Measurements from ENCODE around the gene SKOR1. TPM values are rescaled to one million over a fixed set of nuclear protein-coding genes. Genes with fewer than 3 reads are reported as not detected.

The SKOR1 gene
- total RNA-seq, 5 donors from 2014 or later (not counting 1 experiment from before 2014, with no cell fraction given), result 0.79 to 2.7 (median 1.3) TPM

- no peaks in the 10 kb centered on the region for H3K36me3 ChIP-seq (ENCODE audit: control insufficient read depth in 2 of 2, extremely low read depth in 1 of 2, insufficient read depth in 1 of 2, low read length in 1 of 2)
- no peak overlapping the region for H3K4me3 Mint-ChIP-seq
- no peaks in the 10 kb centered on the region for H3K9me3 Mint-ChIP-seq
- peak in 2 of 35 experiments; percentile 1 to 17 for DNase-seq
- peaks cover 35% of the 10 kb centered on the region for H3K36me3 Mint-ChIP-seq
- peaks cover 0 to 7% of the 10 kb centered on the region in 2 experiments for H3K27me3 ChIP-seq (replicated peaks in 1 of 2; ENCODE audit: control insufficient read depth in 2 of 2, extremely low read depth in 1 of 2, insufficient read depth in 2 of 2, low read length in 1 of 2)
- ChIA-PET POLR2A (no interaction called here), CTCF (no interaction called here)
- H3K27me3 Mint-ChIP-seq, result no peaks in the 10 kb centered on the region
- H3K4me1 ChIP-seq (ENCODE audit: control insufficient read depth in 1 of 2, extremely low read depth in 1 of 2, insufficient read depth in 2 of 2, low read length in 2 of 2), result no peaks in the 10 kb centered on the region
- no peak overlapping the region for H3K4me3 ChIP-seq (ENCODE audit: control insufficient read depth in 1 of 2, extremely low read depth in 1 of 2, low read length in 1 of 2)
- H3K27ac ChIP-seq (ENCODE audit: low read length), result no peak overlapping the region
- H3K9me3 ChIP-seq, result no peaks in the 10 kb centered on the region
- WGBS (ENCODE audit: insufficient coverage), result 85% methylated on average over 7 of the region's 7 CpGs
- H3K27ac Mint-ChIP-seq, result no peak overlapping the region
- H3K4me1 Mint-ChIP-seq, result no peaks in the 10 kb centered on the region
- ATAC-seq (replicated peaks in 1 of 4), result no peak
Observed at GRCh38 chr15:67808821-67809220, 16.5 kb upstream of the SKOR1 start.

DNA sequence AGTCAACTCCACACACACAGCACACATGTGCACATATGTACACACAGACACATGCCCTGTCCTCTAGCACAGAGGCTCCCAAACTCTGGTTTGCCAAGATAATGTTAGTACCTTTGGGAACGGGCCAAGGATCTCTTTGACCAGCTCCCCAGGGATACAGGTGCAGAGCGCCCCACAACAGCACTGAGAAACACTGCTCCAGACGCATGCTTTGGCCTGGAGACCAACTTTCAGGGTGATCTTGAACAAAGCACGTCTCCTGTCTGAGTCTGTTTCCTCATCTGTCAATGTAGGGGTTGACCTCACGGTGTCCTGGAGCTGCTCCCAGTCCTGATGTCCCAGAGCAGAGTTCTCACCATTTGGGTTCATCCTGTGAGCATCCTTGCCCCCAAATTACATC lies 15.9 kb upstream of the SKOR1 start:
- whole genome bisulfite sequencing (ENCODE audit: insufficient coverage), result 86% methylated on average over 5 of the region's 5 CpGs
- no peaks in the 10 kb centered on the region for H3K4me1 ChIP-seq (ENCODE audit: control insufficient read depth in 1 of 2, extremely low read depth in 1 of 2, insufficient read depth in 2 of 2, low read length in 2 of 2)
- Mint-ChIP-seq H3K36me3 (peaks cover 33% of the 10 kb centered on the region), H3K27ac (no peak overlapping the region), H3K4me1 (no peaks in the 10 kb centered on the region), H3K27me3 (no peaks in the 10 kb centered on the region), H3K9me3 (no peaks in the 10 kb centered on the region), H3K4me3 (no peak overlapping the region)
- DNase-seq, result peak in 2 of 35 experiments; percentile 1 to 23
- peaks cover 0 to 7% of the 10 kb centered on the region in 2 experiments for H3K27me3 ChIP-seq (replicated peaks in 1 of 2; ENCODE audit: control insufficient read depth in 2 of 2, extremely low read depth in 1 of 2, insufficient read depth in 2 of 2, low read length in 1 of 2)
- H3K36me3 ChIP-seq (ENCODE audit: control insufficient read depth in 2 of 2, extremely low read depth in 1 of 2, insufficient read depth in 1 of 2, low read length in 1 of 2), result no peaks in the 10 kb centered on the region
- no peak for ATAC-seq (replicated peaks in 1 of 4)
- no peak overlapping the region for H3K27ac ChIP-seq (ENCODE audit: low read length)
- ChIA-PET CTCF (interaction anchor here in 1 of 2 donors (0.7 kb wide), 1 partner anchor 286 kb away, joined by 3 read pairs; no protein-coding TSS in a partner anchor), POLR2A (no interaction called here)
- H3K9me3 ChIP-seq, result no peaks in the 10 kb centered on the region
- no peak overlapping the region for H3K4me3 ChIP-seq (ENCODE audit: control insufficient read depth in 1 of 2, extremely low read depth in 1 of 2, low read length in 1 of 2)

DNA sequence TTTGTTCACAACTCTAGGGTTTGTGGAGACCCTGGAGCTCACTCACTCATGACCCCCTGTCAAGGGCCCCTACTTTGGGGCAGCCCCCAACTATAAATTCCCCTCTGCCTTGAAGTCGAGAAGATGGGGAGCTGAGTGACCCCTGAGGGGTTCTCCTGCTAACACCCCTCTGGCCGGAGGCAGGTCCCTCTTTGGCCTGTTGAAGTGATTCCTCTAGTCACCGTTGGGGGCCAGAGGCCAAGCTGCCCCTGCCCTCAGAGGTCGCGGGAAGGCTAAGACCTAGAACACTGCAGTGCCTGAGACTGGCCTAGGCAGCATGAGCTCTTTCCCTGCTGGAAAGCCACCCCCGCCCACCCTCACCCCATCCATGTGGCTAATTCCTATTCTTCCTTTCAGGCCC lies 15.4 kb upstream of the SKOR1 start:
- H3K36me3 ChIP-seq (ENCODE audit: control insufficient read depth in 2 of 2, extremely low read depth in 1 of 2, insufficient read depth in 1 of 2, low read length in 1 of 2), result no peaks in the 10 kb centered on the region
- Mint-ChIP-seq H3K4me3 (no peak overlapping the region), H3K27me3 (no peaks in the 10 kb centered on the region), H3K27ac (no peak overlapping the region), H3K36me3 (peaks cover 33% of the 10 kb centered on the region), H3K9me3 (no peaks in the 10 kb centered on the region), H3K4me1 (no peaks in the 10 kb centered on the region)
- H3K27ac ChIP-seq (ENCODE audit: low read length), result no peak overlapping the region
- peak in 1 of 35 experiments; percentile 3 for DNase-seq
- CTCF ChIA-PET, result interaction anchor here in 1 of 2 donors (0.7 kb wide), 1 partner anchor 286 kb away, joined by 3 read pairs; no protein-coding TSS in a partner anchor
- no peaks in the 10 kb centered on the region for H3K4me1 ChIP-seq (ENCODE audit: control insufficient read depth in 1 of 2, extremely low read depth in 1 of 2, insufficient read depth in 2 of 2, low read length in 2 of 2)
- POLR2A ChIA-PET, result no interaction called here
- no peak for ATAC-seq (replicated peaks in 1 of 4)
- no peak overlapping the region for H3K4me3 ChIP-seq (ENCODE audit: control insufficient read depth in 1 of 2, extremely low read depth in 1 of 2, low read length in 1 of 2)
- no peaks in the 10 kb centered on the region for H3K9me3 ChIP-seq
- peaks cover 0 to 8% of the 10 kb centered on the region in 2 experiments for H3K27me3 ChIP-seq (replicated peaks in 1 of 2; ENCODE audit: control insufficient read depth in 2 of 2, extremely low read depth in 1 of 2, insufficient read depth in 2 of 2, low read length in 1 of 2)
- WGBS (ENCODE audit: insufficient coverage), result 93% methylated on average over 6 of the region's 6 CpGs

- peaks cover 29% of the 10 kb centered on the region for H3K36me3 Mint-ChIP-seq
- DNase-seq (peak in 2 of 35 experiments; percentile 2 to 17), ATAC-seq (replicated peaks in 1 of 4) (no peak)
- ChIA-PET POLR2A (no interaction called here), CTCF (interaction anchor here in 1 of 2 donors (0.7 kb wide), 1 partner anchor 246 kb away, joined by 3 read pairs; no protein-coding TSS in a partner anchor)
- no peaks in the 10 kb centered on the region for H3K9me3 ChIP-seq
- H3K36me3 ChIP-seq (ENCODE audit: control insufficient read depth in 2 of 2, extremely low read depth in 1 of 2, insufficient read depth in 1 of 2, low read length in 1 of 2), result no peaks in the 10 kb centered on the region
- peaks cover 0 to 8% of the 10 kb centered on the region in 2 donors for H3K27me3 Mint-ChIP-seq
- no peaks in the 10 kb centered on the region for H3K4me1 ChIP-seq (ENCODE audit: control insufficient read depth in 1 of 2, extremely low read depth in 1 of 2, insufficient read depth in 2 of 2, low read length in 2 of 2)
- no peak overlapping the region for H3K4me3 ChIP-seq (ENCODE audit: control insufficient read depth in 1 of 2, extremely low read depth in 1 of 2, low read length in 1 of 2)
- no peak overlapping the region for H3K4me3 Mint-ChIP-seq
- peaks cover 5 to 14% of the 10 kb centered on the region in 2 experiments for H3K27me3 ChIP-seq (replicated peaks in 1 of 2; ENCODE audit: control insufficient read depth in 2 of 2, extremely low read depth in 1 of 2, insufficient read depth in 2 of 2, low read length in 1 of 2)
- H3K27ac ChIP-seq (ENCODE audit: low read length), result no peak overlapping the region
- WGBS (ENCODE audit: insufficient coverage), result 68% methylated on average over 8 of the region's 11 CpGs
- peaks cover 0 to 7% (median 0%) of the 10 kb centered on the region in 3 donors for H3K9me3 Mint-ChIP-seq
- H3K27ac Mint-ChIP-seq, result no peak overlapping the region
- no peaks in the 10 kb centered on the region for H3K4me1 Mint-ChIP-seq
Observed at GRCh38 chr15:67812241-67812644, 13.1 kb upstream of the SKOR1 start.

GRCh38 chr15:67813104-67813634 lies 12.1 kb upstream of the SKOR1 start:
- POLR2A ChIA-PET, result no interaction called here
- H3K27ac ChIP-seq (ENCODE audit: low read length), result no peak overlapping the region
- H3K36me3 Mint-ChIP-seq, result peaks cover 22% of the 10 kb centered on the region
- H3K4me3 ChIP-seq (ENCODE audit: control insufficient read depth in 1 of 2, extremely low read depth in 1 of 2, low read length in 1 of 2), result no peak overlapping the region
- H3K27me3 Mint-ChIP-seq, result peaks cover 3 to 16% of the 10 kb centered on the region in 2 donors
- H3K4me1 ChIP-seq (ENCODE audit: control insufficient read depth in 1 of 2, extremely low read depth in 1 of 2, insufficient read depth in 2 of 2, low read length in 2 of 2), result no peaks in the 10 kb centered on the region
- H3K9me3 Mint-ChIP-seq, result peaks cover 0 to 7% (median 0%) of the 10 kb centered on the region in 3 donors
- DNase-seq (peak in 1 of 35 experiments; percentile 1), ATAC-seq (replicated peaks in 1 of 4) (no peak)
- H3K4me3 Mint-ChIP-seq, result no peak overlapping the region
- CTCF ChIA-PET, result no interaction called here
- no peaks in the 10 kb centered on the region for H3K4me1 Mint-ChIP-seq
- H3K36me3 ChIP-seq (ENCODE audit: control insufficient read depth in 2 of 2, extremely low read depth in 1 of 2, insufficient read depth in 1 of 2, low read length in 1 of 2), result no peaks in the 10 kb centered on the region
- H3K27ac Mint-ChIP-seq, result no peak overlapping the region
- H3K27me3 ChIP-seq (replicated peaks in 1 of 2; ENCODE audit: control insufficient read depth in 2 of 2, extremely low read depth in 1 of 2, insufficient read depth in 2 of 2, low read length in 1 of 2), result peaks cover 10 to 22% of the 10 kb centered on the region in 2 experiments
- H3K9me3 ChIP-seq, result no peaks in the 10 kb centered on the region
- 95% methylated on average over 2 of the region's 3 CpGs for WGBS (ENCODE audit: insufficient coverage)

GRCh38 chr15:67815036-67815592 lies 10.2 kb upstream of the SKOR1 start:
- Mint-ChIP-seq H3K4me3 (no peak overlapping the region), H3K4me1 (peaks cover under 1 to 2% (median 1%) of the 10 kb centered on the region in 3 donors), H3K36me3 (peaks cover 8% of the 10 kb centered on the region), H3K27ac (no peak overlapping the region), H3K9me3 (peaks cover 0 to 7% (median 0%) of the 10 kb centered on the region in 3 donors), H3K27me3 (peaks cover 11 to 32% of the 10 kb centered on the region in 2 donors)
- no CpG with 5 or more reads among the region's 5 CpGs for WGBS (ENCODE audit: insufficient coverage)
- ATAC-seq (replicated peaks in 1 of 4), result no peak
- no peak for DNase-seq
- Histone ChIP-seq H3K27ac (ENCODE audit: low read length) (no peak overlapping the region), H3K9me3 (no peaks in the 10 kb centered on the region), H3K36me3 (ENCODE audit: control insufficient read depth in 2 of 2, extremely low read depth in 1 of 2, insufficient read depth in 1 of 2, low read length in 1 of 2) (no peaks in the 10 kb centered on the region), H3K27me3 (replicated peaks in 1 of 2; ENCODE audit: control insufficient read depth in 2 of 2, extremely low read depth in 1 of 2, insufficient read depth in 2 of 2, low read length in 1 of 2) (peaks cover 15 to 40% of the 10 kb centered on the region in 2 experiments), H3K4me1 (ENCODE audit: control insufficient read depth in 1 of 2, extremely low read depth in 1 of 2, insufficient read depth in 2 of 2, low read length in 2 of 2) (peaks cover 0 to 8% of the 10 kb centered on the region in 2 experiments), H3K4me3 (ENCODE audit: control insufficient read depth in 1 of 2, extremely low read depth in 1 of 2, low read length in 1 of 2) (no peak overlapping the region)
- ChIA-PET CTCF (no interaction called here), POLR2A (no interaction called here)
